Omental fat pad (tissue), 4 donors: ENCODE data around the gene CDK9. TPM values are rescaled to one million over a fixed set of nuclear protein-coding genes. Genes with fewer than 3 reads are reported as not detected.
A peak's percentile ranks its signal among the peaks of the same experiment; 100 is the strongest.

Source experiments
- ATAC-seq: fragments of 150-250 bp; one replicate; pipeline ENCODE4 v1.9.1; 2016; ENCODE audit warnings: mild to moderate bottlenecking, moderate library complexity; ENCODE audit not compliant: low FRiP score
- DNase-seq: peaks from one replicate; pipeline ENCODE4 v3.0.0-alpha.2; 2019; ENCODE audit warnings: low spot score
- total RNA-seq, 4 donors: library from RNA; depleted of rRNA; stranded (reverse); fragments of >200 nt; gene quantifications; one replicate each; pipeline ENCODE4 v1.1.0, GENCODE V29; 2016
- TF ChIP-seq, protein P1 (sequence below), 3 donors: fragments of 450-650 bp; IDR thresholded peaks; one replicate each; pipeline ENCODE4 v1.5.1; 2016 to 2017; ENCODE audit warnings: antibody characterized with exemption in 3 of 3, mild to moderate bottlenecking in 3 of 3, moderate library complexity in 2 of 3

CDK9 gene
- total RNA-seq, 4 donors from 2014 or later: 69.8 to 117 (median 85.8) TPM

DNA sequence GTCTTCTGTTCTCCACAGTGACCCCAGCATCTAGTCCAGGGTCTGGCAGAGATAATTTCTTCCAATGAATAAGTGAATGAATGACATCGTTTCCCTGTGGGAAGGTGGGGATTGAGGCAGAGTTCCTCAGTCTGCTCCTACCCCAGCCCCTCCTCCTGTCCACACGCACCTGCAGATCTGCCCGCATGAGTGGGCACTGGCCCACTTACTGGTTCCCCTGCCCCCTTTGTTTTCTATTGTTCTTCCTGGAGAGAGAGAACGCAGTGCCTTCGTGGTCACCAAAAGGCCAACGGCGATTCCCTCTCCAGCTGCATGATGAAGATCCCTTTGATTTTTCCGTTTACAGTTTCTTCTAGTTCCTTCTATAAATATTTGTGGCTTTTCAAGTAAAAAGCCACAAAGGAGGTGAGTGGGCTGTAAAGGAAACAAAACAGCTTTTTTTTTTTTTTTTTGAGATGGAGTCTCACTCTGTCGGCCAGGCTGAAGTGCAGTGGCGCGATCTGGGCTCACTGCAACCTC, 11.1 kb downstream of the CDK9 start:
- ATAC-seq: no peak
- TF ChIP-seq, protein P1, sequence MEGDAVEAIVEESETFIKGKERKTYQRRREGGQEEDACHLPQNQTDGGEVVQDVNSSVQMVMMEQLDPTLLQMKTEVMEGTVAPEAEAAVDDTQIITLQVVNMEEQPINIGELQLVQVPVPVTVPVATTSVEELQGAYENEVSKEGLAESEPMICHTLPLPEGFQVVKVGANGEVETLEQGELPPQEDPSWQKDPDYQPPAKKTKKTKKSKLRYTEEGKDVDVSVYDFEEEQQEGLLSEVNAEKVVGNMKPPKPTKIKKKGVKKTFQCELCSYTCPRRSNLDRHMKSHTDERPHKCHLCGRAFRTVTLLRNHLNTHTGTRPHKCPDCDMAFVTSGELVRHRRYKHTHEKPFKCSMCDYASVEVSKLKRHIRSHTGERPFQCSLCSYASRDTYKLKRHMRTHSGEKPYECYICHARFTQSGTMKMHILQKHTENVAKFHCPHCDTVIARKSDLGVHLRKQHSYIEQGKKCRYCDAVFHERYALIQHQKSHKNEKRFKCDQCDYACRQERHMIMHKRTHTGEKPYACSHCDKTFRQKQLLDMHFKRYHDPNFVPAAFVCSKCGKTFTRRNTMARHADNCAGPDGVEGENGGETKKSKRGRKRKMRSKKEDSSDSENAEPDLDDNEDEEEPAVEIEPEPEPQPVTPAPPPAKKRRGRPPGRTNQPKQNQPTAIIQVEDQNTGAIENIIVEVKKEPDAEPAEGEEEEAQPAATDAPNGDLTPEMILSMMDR (IDR thresholded peaks at IDR 0.05): no peak
- DNase-seq: no peak

DNA sequence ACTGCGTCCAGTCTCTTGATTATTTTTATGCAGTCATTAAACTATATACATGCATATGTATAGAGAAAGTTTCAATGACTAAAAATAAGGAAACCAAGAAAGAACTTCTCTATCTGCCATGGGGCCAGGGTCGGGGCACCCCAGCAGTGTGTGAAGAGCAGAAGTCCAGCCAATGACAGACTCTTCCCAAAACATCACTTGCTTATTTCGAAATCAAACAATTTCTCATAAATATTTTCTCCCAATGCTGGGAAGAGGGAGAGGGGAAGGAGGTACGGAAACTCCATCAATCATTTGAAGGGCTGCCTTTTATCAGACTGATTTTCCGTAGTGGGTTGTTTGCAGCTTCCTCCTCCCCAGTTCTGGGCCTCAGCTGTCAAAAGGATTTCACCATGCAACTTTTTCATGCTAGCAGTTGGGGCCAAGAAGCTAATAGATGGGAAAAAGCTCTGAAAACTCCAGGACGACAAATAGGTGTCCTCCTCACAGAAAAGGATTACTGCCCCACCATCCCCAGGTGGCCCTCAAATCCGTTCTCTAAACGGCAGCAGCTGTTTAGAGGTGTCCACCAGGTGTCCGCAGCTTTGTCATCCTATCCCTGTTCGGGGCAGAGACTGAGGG, 16.2 kb downstream of the CDK9 start:
- DNase-seq: no peak
- TF ChIP-seq, protein P1 (IDR thresholded peaks at IDR 0.05): no peak
- peak; percentile 57 for ATAC-seq

DNA sequence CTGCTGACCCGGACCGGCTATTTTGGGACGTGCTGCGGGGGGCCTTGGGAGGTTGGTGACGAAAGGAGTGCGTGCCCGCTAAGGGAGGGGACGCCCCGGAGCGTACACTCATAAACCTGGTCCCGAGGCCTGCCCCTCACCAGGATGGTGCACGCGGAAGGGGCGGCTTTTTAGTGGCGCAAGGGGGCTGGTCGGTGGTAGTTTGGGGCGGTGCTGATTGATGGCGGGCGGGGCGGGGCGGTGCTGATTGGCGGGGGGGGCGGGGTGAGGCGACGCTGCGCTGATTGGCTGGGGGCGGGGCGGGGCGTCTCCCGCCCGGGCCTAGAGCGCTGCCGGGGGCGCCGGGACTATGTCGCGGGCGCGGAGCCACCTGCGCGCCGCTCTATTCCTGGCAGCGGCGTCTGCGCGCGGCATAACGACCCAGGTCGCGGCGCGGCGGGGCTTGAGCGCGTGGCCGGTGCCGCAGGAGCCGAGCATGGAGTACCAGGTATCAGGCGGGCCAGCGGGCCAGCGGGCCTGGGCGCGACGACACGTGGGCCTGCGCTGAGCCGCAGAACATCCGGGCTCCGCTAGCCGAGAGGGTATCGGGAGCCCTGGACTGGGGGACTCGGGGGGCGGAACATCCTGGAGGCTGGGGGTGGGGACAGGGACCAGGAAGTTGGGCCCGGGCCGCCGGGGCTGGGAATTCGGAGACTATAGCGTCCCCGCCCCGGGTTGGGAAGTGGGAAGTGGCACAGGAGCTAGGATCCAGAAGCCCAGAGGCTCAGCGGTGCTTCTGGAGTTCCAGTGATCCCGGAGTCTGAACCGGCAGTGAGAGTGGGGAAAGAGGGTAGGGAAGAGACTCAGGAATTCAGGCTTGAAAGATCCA, 17.0 kb downstream of the CDK9 start, which contains the start of gene FPGS:
Gene FPGS, plus strand, starts transcription at position 307 of the 868 bp plus-strand sequence. Its CDS starts 43 bp downstream, at position 350.
- ATAC-seq: peak; percentile 78
- TF ChIP-seq, protein P1 (IDR thresholded peaks at IDR 0.05): no peak

DNA sequence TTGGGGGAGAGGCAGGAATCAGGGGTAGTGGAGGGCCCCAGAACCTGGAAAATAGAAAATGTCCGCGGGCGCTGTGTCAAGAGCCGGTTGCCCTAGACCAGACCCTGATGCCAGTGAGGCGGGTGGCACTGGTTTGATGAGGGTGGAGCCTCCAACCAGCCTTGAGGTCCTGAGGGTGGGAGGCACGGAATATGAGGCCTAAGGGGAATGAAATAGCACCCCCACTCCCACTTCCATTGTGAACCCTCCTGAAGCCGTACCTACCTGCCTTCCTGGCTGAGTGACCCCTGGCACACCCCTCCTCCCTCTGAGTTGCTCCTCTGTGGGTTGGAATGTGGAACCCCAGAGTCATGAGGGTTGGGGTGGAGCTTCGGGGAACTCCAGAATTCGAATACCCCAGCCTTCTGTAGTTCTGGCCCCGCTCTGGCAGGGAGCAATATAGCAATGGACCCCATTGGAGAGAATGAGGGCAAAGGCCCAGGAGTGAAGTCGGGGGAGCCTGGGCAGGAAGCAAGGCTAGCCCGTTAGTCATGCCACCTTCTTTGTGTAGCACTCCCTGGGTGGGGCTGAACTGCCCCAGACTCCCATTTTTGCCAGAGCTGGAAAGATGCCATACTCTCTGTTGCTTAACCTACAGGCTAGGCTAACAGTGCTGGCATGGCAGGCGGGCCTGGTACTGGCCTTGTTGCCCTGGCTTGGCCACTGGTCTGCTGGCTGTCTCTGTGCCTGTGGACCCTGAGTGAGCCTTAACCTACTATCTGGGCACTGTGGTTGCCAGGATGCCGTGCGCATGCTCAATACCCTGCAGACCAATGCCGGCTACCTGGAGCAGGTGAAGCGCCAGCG, 17.9 kb downstream of the CDK9 start:
- ATAC-seq (peak; percentile 62), DNase-seq (no peak)
- TF ChIP-seq, protein P1 (IDR thresholded peaks at IDR 0.05): no peak

More for the DNA sequence above, 17.0 kb downstream of the CDK9 start, which contains the start of gene FPGS:
- DNase-seq: peak; percentile 59

DNA sequence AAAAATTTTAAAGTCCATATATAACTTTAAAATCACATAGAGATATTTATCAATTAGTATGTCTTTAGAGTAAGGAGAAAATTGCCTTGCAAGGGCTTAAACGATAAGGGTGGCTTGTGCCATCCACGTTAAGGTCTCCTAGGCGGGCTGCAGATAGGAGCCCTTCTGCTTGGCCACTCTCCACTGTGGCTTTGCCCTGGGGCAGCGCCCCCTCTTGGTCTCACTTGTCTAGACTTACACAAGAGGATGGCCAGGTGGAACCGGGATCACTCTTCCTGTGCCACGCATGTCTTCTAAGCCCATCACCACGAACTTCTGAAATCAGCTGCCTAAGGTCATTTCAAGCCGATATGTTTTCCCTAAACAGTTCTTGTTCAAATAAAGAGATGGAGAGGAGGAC, 19.8 kb downstream of the CDK9 start:
- TF ChIP-seq, protein P1 (IDR thresholded peaks at IDR 0.05): no peak
- DNase-seq (no peak), ATAC-seq (no peak)

DNA sequence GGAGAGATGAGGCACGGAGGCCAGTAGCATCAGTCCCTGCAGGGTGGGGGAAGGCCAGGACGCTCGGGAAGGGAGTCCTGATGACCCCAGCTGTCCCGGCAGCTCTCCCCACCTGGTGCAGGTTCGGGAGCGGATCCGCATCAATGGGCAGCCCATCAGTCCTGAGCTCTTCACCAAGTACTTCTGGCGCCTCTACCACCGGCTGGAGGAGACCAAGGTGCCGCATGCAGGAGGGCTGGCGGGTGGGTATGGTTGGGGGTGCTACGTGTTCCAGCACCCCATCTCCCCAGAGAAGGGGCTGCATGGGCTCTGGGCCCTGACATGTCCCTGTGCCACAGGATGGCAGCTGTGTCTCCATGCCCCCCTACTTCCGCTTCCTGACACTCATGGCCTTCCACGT, 21.0 kb downstream of the CDK9 start:
- no peak for ATAC-seq
- TF ChIP-seq, protein P1 (IDR thresholded peaks at IDR 0.05): no peak
- DNase-seq: no peak
